HG03469 (cell line): Measurements from ENCODE around the gene GRIN2A.

Experiments used
- ATAC-seq: cut with Tn5 transposase; IDR thresholded peaks from one replicate; pipeline ENCODE4 v1.9.1; 2021; ENCODE audit warnings: mild to moderate bottlenecking, moderate library complexity, moderate number of reproducible peaks; ENCODE audit not compliant: unreplicated experiment

GRIN2A gene

DNA sequence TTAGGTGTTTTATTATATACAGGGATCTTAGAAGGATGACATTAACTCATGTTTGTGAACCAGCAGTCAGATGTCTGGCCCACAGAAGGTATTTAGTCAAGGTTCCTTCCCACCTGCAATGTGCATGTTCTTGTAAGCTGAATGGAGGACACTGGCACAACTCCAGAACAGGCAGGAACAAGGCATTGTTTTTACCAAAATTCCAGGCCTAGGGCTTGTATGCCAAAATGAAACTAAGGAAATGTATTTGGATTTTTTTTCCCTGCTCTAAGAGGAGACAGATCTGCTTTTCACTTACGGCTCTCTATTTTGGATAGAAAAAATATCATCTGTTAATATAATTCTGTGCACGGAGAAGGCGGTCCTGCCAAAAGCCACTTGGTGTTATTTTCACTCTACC lies 312.5 kb downstream of the GRIN2A start:
- ATAC-seq, result no peak

DNA sequence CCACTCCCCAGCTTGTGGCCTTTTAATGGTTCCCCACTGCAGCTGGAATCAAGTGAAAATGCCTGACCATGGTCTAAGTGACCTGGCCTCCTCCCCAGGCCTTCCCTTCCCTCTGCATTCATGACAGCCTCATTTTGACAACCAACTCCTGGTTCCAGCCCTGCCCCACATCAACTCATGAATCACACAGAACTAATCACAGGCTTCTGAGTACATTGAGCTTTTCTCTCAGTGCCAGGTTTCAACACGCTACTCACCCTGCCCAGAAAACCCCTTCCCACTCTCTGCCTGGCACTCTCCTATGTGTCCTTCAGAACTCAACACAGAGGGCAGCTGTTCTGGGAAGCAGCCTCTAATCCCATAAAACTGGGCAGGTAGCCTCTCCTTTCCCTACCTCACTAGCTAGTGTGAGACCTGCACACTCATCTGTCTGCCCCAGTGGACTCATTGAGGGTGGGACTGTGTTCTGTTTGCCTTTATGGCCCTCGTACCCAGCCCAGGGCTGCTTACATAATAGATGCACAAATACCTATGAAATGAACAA lies 313.6 kb downstream of the GRIN2A start:
- ATAC-seq, result no peak

DNA sequence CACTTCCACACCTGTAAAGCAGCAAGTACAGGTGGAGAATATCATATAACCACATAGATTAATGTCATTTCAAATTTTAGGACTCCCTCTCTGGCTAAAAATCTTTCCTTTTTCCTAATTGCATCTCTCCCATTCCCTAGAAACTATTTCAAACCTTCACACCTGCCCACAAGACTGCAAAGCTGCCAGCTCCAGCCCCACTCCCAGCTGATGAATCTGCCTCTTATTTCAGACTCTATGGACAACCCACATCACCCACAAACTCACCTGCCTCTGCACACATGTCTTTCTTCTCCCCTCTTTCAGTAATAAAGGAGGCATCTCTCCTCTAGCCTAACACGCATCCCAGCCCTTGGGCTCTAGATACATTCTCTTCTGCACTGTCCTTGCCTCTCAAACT lies 315.1 kb downstream of the GRIN2A start:
- no peak for ATAC-seq

DNA sequence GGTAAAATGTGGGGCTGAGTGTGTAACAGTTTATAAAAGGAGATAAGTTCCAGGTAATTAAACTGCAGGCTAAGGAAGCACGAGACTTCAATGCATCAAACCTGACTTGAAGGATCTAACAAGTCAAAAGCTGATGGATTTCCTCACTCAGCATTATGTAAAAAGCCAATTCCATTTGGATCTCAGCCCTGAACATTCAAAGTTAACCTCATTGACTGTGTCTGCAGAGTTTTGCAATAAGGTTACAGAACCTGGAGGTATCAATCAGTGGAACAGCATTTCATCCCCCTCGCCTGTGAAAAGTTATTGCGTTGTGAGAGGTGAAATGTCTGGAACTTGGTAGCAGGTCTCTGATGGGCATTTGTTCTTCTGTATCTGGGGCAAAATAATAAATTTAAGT lies 317.8 kb downstream of the GRIN2A start:
- ATAC-seq, result no peak

DNA sequence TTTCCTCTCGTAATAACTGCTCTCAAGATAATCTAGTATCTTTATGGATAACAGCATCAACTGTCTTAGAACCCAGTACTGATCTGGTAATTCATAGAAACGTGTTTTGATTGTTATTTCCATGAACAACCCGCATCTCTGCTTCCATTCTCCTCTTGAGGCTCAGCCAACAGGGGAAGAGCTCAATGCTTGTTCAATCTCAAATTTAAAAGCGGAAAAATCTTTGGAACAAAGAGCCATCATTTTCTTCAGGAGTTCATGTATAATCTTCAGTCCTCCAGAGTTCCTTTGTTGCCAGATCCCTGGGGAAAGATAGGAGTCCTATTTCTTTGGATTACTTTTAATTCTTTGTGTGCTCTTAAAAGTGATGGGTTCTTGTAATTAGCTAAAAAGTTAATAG lies 319.9 kb downstream of the GRIN2A start:
- no peak for ATAC-seq

DNA sequence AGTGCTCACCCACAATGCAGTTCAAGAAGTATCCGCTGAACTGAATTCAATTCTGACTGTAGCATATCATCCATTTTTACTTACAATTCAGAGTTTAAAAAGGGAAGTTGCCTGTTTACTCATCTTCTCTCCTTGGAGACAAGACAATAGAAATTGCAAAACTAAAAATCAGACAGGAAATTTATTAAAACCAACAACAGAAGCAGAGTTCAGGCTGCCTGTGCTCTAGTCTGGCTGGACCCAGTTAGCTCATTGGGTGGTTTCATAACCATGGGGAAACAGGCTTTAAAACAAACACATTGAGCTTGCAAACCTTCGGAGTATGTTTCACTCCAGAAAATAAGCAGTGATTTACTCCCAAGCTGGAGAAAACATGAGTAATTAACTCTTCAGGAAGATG lies 321.4 kb downstream of the GRIN2A start:
- no peak for ATAC-seq

DNA sequence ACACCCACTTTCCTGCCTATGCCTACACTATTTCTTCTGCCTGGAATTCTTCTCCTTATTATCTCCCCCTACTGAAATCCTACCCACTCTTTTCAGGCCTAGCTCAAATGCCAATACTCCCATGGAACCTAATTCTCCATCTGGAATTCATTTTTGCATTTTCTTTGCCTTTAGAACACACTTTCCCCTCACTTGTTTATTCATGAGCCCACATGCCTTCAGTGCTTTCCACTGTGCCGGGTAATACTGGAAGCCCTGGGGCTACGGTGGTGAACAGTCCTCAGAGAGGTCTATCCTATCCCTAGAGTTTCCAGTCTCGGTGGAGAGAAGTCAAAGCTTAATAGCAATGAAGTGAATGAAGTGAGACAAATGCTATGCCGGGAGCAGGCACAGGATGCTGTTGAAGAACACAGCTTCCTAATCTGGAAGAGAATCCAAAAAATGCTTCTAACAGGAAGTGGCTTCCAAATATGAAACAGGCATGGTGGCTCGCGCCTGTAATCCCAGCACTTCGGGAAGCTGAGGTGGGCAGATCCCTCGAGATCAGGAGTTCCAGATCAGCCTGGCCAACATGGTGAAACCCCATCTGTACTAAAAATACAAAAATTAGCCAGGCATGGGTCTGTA lies 322.4 kb downstream of the GRIN2A start:
- no peak for ATAC-seq

DNA sequence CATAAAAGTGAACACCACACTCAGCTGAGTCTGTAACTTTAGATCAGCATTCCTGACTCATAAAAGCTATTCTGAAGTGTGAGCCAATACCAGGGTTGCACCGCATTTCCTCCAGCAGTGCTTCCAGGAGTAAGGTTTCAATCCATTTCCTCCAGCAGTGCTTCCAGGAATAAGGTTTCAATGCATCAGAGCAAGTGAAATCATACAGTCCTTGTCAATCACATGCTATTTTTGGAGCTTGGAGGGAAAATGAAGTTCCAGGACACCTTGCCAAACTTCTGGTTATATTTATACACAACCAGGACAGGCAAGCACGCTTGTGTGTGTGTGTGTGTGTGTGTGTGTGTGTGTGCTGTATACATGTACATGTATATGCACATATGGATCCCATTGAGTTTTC lies 327.6 kb downstream of the GRIN2A start:
- ATAC-seq, result no peak

DNA sequence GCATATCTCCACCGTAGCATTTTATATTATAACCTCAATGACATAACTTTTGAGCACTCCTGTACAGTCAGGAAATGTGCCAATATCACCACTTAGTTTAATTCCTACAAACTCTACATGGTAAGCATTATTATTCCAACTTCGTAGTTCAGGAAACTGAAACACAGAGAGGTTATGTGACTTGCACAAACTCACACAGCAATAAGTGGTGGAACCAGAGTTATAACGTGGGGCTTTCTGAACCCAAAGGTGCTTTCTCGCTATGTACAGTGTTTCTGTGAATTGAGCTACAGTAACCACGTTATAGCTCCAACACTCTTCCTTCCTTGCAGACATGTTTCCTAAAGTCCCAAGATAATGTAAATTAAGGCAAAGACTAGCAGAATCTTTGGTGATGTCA lies 330.2 kb downstream of the GRIN2A start:
- no peak for ATAC-seq

DNA sequence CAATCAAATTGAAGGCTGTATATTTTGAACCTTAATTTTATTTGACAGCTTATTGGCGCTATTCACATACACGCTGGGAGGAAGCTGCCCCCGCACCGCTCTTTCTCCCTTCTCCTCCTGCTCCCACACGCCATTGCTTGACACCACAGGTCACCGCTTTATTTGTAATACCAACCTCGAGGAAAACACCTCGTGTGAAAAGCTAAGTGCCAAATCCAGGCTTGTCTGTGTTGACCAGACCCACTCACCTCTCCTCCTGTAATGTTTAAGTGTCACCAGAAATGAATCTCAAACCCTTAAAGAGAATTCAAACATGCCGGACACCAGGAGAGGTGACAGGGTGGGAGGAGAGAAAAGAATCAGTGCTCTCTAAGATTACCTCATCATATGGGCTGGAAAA lies 331.4 kb downstream of the GRIN2A start:
- ATAC-seq, result no peak

DNA sequence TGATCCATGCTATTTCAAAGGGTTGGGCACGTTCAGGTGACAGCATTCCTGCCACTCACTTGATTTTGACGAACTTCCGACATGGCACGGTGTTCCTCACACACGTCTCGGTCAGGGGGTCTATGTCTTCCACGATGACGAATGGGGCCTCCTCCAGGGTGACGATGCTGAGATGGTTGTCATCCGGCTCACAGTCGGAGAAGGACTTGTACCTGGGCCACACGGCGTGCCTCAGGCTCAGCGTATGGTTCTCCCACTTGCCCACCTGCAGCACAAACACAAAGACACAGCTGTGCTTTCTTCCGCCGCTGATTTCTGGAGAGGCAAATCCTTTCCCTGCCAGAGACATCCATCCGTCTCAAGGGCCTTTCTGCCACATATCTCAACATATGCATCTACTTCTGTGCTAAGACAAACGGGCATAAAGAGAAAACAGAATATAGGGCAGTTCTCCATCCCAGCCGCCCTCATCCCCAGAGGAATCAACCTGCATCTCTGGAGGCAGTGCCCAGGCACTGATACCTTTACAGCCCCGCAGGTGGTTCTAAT lies 332.5 kb downstream of the GRIN2A start:
- no peak for ATAC-seq

DNA sequence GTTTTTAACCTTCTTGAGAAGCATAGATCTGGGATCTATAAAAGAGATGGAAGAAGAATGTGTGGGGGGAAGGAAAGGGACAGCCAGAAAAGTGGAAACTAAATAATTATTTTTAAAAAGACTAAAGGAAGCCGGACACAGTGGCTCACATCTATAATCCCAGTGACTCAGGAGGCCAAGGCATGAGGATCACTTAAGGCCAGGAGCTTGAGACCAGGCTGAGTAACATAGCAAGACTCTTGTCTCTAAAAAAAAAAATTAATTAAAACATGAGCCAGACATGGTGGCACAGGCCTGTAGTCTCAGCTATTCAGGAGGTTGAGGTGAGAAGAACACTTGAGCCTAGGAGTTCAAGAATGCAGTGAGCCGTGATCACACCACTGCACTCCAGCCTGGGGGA lies 335.1 kb downstream of the GRIN2A start:
- ATAC-seq, result no peak

DNA sequence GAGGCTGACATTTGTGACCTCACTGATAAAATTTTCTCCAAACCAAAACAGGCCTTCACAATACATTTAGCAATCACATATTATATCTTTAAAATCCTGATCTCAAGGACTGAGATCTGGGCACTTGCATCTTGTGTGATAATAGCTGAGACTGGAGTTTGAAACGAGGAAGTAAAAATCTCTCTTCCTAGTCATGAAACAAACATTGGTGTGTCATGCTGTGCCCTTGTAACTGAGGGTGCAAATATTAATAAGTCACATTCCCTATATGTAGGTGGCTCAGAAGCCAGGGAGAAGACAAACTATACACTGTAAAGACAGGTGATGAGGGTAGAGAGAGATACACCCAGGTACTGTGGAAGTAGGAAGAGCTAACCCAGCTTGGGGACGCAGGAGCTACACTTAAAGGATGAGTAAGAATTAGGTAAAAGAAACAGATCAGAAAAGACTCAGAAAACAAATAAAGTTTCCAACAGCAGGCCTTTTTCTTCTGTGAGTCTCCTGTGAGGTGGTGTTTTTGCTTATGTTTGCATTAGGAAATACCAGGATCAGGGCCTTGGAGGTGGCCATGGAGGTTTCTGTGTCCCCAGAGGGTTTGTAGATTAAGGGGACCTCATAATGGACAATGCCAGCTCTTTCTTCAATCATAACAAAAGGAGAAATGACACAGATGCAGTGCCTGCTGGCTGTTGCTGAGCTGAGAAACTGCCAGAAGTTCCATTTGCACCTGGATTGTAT lies 335.7 kb downstream of the GRIN2A start:
- ATAC-seq, result no peak

DNA sequence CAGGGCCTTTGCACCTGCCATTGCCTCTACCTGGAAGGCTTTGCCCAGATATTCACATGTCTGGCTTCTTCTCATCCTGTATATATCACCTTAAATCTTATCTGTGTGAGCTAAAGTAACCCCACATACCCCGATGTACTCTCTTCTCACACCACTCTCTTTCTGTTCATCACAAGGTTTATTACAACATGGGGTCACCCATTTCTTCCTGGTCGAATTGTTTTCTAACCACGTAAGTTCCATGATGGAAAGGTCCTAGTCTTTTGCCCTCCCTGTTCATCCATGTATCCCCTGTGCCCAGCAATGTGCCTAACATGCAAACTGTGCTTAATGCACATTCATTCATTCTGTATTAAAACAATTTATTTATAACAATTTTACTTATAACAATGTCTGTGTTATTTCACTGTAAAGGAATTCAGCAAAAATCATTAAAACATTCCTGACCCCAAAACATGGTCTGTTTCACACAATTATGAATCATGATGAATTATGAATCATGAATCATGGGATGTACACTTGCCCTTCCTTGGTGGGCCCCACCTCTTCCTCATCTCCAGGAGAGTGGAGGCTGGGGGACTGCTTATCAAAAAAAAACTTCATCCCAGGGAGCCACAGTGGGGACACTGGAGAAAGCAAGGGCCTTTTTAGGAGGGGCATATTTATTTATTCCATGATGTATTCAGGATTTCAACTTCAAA lies 336.4 kb downstream of the GRIN2A start:
- no peak for ATAC-seq

DNA sequence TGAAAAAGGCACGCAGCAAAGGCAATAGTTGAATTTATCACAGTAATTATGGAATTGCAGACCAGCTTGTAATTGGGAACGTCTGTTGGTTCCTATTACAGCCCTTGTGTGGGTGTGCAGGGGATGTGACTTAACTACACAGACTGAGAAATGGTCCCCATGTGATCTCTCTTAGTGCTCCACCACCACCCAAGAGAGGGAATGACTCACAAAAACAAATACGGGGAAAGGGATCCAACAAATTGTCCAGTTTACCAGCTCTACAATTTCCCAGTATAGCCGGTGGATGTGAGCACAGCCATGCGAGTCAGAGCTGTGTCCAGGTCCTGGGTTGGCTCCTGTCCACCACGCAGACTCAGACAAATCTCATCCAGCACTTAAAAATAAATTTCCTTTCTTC lies 337.9 kb downstream of the GRIN2A start:
- ATAC-seq, result no peak

DNA sequence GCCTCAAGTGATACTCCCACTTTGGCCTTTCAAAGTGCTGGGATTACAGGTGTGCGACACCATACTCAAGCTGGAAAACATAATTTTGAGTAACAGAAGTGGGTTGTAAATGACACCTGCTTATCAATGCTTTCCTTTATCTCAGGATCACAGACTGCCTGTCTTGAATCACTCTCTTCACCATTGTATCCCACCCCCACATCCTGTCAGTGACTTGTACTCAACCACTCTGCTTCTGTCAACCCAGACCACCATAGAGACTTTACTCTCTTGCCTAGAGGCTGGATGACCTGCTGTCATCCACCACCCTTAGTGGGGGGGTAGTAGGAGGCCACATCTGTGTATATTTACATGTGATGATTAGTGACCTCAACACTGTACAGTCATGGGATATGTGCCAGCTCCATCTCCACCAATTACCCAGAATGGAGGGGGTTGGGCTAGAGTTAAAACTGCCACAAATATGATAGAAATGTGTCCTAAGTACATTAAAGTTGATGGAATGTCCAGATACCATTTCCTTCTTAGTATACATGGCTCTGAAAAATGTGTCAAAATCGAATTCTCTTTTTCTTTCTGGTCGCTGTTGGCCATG lies 338.7 kb downstream of the GRIN2A start:
- ATAC-seq, result no peak

DNA sequence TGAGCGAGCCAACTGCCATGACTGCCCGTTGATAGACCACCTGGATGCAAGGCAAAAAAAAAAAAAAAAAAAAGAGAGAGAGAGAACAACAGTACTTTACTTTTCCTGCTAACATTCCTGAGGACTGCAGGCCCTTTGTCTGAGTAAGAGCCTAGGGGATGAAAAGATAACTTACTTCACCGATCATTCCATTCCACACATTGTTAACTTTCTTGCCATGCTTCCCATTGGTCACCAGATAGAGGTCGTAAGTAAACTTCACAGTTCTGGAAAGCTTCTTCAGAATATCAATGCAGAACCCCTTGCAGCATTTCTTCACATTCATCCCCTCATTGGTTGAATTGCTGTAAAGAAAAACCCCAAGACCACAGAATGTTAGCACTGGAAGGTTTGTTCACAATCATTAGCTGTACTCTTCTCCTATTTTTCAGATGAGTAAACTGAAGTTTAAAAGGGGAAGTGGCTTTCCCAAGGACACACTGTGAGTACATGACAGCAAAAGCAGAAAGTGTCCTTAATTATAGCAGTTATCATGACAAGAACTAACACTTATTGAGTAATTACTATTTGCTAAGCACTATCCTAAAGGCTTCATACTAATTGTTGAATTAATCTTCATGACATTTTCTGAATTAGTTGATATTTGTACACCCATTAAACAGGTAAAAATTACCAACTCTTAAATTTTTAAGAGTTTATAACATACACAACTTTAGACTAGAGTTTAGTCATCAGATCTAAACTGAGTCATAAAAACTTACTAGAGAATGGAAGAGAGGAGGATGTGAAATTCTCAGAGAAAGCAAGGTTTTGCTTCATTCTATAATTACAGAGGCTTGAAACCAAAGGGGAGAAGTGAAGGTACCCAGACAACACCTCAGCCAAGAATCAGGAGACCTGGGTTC lies 341.2 kb downstream of the GRIN2A start:
- no peak for ATAC-seq

DNA sequence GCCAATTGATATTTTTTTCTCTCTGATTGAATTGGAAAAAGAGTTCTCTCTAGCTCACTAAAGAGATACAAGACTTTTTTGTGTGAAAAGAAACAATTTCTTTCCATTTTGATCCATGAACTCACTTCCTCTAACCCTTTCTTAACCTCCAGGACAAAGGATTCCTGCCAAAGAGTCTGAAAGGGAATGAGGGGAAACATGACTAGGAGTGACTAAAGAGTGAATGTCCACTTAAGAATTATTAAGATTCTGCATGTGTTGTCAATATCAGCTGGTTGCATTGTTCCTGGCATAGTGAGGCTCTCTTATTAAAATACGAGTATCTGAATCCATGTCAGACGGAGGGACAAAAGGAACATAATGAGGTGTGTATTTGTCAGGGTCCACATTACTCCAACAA lies 344.7 kb downstream of the GRIN2A start:
- ATAC-seq, result no peak

DNA sequence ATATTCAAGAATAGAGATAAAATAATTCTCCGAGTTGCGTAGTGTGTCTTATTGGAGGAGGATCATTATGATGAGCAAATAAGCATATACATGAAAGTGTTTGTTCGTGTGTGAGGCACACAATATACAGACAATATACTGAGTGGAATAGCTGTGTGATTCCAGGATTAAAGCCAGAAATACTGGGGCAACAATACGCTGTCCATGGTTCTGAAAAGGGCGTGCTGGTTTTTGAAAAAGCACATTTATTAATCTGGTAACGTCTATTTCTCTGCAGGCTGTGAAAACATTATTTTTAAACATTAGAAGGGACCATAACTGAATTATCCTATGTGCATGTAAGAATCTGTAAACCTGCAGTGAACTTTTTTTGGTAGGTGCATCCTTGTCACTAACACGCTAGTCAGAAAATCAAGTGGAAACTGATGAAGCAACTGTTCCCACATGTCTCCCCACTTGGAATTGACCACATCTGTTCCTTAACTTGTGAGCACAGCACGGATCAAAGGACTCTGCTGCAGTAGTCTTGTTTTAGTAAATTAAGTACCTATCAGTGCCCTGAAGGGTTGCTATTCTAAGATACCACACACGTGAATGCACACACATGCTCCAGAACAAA lies 346.0 kb downstream of the GRIN2A start:
- ATAC-seq, result no peak
